Fibroblast of pulmonary artery (primary cell): ENCODE results near the gene PM20D2.

Experiments used
- DNase-seq: peaks from one replicate; pipeline ENCODE4 v3.0.0-alpha.2; 2010; ENCODE audit warnings: low read depth
- H3K4me3 ChIP-seq: replicated peaks from 2 replicates; pipeline ENCODE4 v1.5.1; 2011; ENCODE audit warnings: low read depth, mild to moderate bottlenecking, control low read depth, low read length, moderate library complexity
- TF ChIP-seq, protein P1 (sequence below): IDR thresholded peaks from 2 replicates; pipeline ENCODE4 v1.5.1; 2011; ENCODE audit warnings: mild to moderate bottlenecking, control low read depth, low read length, inconsistent platforms; ENCODE audit errors: missing control alignments

PM20D2 gene

DNA sequence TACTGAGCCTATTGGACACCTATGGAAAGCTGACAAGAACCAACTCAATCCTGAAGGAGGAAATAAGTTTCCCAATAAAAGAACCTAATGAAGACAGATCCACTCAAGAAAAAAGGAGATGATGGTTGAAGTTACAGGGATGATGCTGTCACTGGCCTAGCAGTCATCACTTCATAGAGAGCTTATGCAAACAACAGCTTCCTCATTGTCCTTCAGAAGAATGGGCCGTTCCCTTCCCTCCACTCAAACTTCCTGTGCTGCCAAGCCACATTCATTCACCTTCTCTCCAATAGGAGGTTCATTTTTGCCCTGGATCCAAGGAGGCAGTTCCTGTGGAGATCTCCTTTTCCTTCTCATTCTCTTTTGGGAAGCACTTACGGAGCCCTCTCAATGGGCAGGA, 13.8 kb upstream of the PM20D2 start:
- H3K4me3 ChIP-seq, result no peak overlapping the region
- DNase-seq, result no peak

DNA sequence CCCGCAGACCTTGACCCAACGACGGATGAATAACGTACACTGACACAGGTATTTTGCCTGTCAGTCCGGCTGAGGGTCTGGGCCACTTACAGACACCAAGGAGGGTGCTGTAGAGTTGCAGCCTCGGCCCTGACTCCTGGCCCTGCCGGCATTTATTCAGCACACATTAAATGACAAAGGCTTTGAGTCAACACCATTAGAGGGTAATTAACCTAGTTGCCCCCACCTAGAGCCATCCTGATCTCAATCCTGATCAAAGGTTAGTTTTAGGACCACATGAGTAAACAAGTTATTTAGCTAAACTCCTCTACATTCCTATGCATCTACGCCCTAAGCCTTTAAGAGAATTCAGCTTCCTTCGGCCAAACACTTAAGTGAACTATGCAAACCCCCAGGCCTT, 11.9 kb upstream of the PM20D2 start:
- TF ChIP-seq, protein P1, sequence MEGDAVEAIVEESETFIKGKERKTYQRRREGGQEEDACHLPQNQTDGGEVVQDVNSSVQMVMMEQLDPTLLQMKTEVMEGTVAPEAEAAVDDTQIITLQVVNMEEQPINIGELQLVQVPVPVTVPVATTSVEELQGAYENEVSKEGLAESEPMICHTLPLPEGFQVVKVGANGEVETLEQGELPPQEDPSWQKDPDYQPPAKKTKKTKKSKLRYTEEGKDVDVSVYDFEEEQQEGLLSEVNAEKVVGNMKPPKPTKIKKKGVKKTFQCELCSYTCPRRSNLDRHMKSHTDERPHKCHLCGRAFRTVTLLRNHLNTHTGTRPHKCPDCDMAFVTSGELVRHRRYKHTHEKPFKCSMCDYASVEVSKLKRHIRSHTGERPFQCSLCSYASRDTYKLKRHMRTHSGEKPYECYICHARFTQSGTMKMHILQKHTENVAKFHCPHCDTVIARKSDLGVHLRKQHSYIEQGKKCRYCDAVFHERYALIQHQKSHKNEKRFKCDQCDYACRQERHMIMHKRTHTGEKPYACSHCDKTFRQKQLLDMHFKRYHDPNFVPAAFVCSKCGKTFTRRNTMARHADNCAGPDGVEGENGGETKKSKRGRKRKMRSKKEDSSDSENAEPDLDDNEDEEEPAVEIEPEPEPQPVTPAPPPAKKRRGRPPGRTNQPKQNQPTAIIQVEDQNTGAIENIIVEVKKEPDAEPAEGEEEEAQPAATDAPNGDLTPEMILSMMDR, result no peak
- no peak for DNase-seq
- H3K4me3 ChIP-seq, result no peak overlapping the region

More for the DNA sequence above, 13.8 kb upstream of the PM20D2 start:
- TF ChIP-seq, protein P1, result no peak

DNA sequence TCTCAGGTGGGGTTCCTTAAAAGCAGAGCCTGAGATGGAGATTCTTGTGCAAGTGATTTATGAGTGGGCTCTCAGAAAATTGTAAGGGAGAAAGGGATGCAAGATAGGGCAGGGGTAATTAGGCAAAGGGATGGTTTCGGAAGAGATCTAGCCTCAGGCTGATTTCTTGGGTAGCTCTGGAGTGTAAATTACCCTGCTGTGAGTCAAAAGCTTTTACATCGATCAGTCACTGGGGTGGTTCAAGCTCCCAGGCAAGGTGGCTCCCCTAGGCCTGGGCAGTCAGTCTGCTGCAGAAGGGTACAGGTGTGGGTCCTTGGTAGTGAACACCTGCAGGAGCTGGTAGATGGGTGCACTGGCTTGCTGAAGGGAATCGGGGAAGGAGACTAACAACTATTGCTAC, 11.1 kb upstream of the PM20D2 start:
- DNase-seq, result no peak
- TF ChIP-seq, protein P1, result no peak
- H3K4me3 ChIP-seq, result no peak overlapping the region

DNA sequence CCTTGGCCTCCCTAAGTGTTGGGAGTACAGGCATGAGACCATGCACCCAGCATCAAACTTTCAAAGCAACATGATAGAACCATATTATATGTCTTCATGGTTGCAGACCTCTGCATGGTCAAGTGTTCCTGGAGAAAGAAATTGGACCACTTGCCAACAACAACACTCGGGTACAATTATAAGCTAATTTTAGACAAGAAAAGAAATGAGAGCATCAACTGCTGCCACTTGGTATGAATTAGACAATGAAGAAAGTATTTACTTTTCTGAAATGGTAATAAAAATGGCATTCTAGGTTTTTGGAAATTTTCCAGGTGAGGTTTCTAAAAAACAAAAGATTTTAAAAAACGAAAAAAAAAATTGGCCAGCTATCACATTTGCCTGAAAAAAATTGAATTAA, 7.7 kb upstream of the PM20D2 start:
- no peak overlapping the region for H3K4me3 ChIP-seq
- DNase-seq, result no peak
- TF ChIP-seq, protein P1, result no peak

DNA sequence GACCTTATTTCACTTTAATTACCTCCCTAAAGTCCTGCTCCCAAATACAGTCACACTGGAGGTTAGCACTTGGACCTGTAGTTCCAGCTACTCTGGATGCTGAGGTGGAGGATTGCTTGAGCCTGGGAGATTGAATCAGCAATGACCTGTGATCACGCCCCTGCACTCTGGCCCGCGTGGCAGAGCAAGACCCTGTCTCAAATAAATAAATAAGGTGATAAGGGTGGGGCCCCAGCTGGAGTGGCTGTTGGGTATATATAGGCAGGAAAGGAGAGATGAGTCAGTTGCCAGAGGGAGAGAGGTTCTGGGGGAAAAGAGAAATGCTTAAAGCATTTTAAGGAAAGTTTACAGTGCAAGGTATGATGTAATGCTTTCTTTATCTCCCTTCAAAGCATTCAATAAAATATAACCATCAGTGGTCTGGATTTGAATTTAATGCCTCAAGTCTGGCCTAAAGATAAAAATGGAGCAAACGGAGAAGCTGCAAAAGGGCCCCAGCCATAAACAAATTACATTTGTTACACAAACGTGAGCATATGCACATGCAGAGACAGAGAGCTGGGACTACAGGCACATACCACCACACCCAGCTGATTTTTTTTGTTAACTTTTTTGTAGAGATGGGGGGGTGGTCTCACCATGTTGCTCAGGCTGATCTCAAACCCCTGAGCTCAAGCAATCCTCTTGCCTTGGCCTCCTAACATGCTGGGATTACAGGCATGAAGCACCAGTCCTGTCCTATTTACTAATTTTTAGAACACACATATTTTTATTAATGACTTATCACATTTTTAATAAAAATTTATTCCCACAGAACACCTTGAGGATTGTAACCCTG, 6.1 kb upstream of the PM20D2 start:
- TF ChIP-seq, protein P1, result no peak
- H3K4me3 ChIP-seq, result no peak overlapping the region
- DNase-seq, result no peak

DNA sequence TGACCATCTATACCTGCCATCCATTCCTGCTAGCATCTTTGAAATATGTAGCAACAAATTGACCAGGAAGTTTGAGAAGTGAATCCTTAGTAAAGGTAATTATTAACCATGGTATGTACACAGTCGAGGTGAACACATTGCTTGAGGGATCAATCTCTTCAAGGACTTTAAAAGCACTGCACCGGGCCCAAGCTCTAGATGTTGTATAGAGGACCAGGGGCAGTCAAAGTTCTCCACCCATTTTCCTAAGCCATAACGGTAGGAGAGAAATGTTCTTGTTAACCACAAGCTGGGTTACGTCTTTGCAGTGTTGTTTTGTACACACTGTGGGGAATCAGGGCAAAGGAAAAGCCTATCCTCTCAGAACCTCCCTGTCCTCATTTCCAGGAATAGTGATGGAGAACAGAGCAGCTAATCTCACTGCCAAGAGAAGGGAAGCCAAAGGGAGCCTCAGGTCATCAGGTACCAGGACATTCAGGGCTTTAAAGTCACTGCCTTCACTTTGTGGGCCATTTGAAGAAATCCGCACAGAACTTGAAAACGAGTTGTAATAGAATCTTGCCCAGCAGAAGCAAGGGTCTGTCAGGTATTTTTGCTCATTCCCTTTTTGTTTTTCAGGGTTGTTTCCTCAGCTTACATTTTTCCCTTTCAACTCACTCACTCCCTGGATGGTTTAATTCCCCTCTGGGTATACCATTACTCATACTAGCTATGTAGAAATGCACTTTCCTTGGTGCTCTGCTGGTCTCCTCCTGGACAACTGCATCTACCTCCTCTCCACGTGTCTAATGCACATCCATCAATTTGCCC, 5.3 kb upstream of the PM20D2 start:
- H3K4me3 ChIP-seq, result no peak overlapping the region
- DNase-seq, result no peak
- TF ChIP-seq, protein P1, result no peak
